ENCODE results near the gene SMAD2. TPM values are rescaled to one million over a fixed set of nuclear protein-coding genes. Genes with fewer than 3 reads are reported as not detected.

The SMAD2 gene
- polyA plus RNA-seq, 2 of the 4 experiments (the other 2 are of a cell fraction), result 131 to 229 TPM

GRCh38 chr18:47870605-47871004, 59.9 kb downstream of the SMAD2 start:
- TF ChIP-seq FOSL2 (IDR thresholded peaks at IDR 0.05) (no peak), FOSL2 (CRISPR knock-in tag; IDR thresholded peaks at IDR 0.05) (0 out of 2 replicates have a peak, but pooled peaks have one; percentile 22), PBX3 (IDR thresholded peaks at IDR 0.05) (no peak), GATA3 (IDR thresholded peaks at IDR 0.05; ENCODE audit: borderline replicate concordance) (no peak)

GRCh38 chr18:47868744-47869143, 61.7 kb downstream of the SMAD2 start:
- POLR2A ChIA-PET, result no interaction called here
- no peak for FAIRE-seq
- 88% methylated on average over 3 of the region's 3 CpGs for WGBS (ENCODE audit: missing lambda C conversion rate)

More at GRCh38 chr18:47870605-47871004, 59.9 kb downstream of the SMAD2 start:
- Histone ChIP-seq H3K4me1 (peaks cover 85% of the 10 kb centered on the region), H3K27ac (peak overlapping the region in 1 of 2 experiments; percentile 40; a peak in 1 of 6 replicates), H3K4me2 (peak overlapping the region; percentile 7; the same call in 2 of the 3 replicates), H3K4me3 (no peak overlapping the region), H3K9me3 (no peaks in the 10 kb centered on the region)
- ATAC-seq, result no peak
- FAIRE-seq, result no peak
- WGBS (ENCODE audit: missing lambda C conversion rate), result 22% methylated on average over 1 of the region's 1 CpG
- ChIA-PET CTCF (interaction anchor here (0.7 kb wide), 2 partner anchors 9 to 21 kb away, joined by 3 read pairs; no protein-coding TSS in a partner anchor), POLR2A (no interaction called here)
- DNase-seq (ENCODE audit: low read depth in 1 of 2, low spot score in 1 of 2), result no peak

GRCh38 chr18:47865183-47865582, 65.3 kb downstream of the SMAD2 start:
- ChIA-PET POLR2A (no interaction called here), CTCF (interaction anchor here (0.6 kb wide), 1 partner anchor 76 kb away, joined by 3 read pairs; no protein-coding TSS in a partner anchor)
- ATAC-seq, result no peak
- DNase-seq (ENCODE audit: low read depth in 1 of 2, low spot score in 1 of 2), result no peak
- no peak for FAIRE-seq
- no peak overlapping the region for H3K4me3 ChIP-seq
- H3K4me2 ChIP-seq, result no peak overlapping the region; the same call in 2 of the 3 replicates
- peaks cover 56% of the 10 kb centered on the region for H3K4me1 ChIP-seq
- TF ChIP-seq CHD2 (IDR thresholded peaks at IDR 0.05; ENCODE audit: low read length, partially characterized antibody), result no peak
- TF ChIP-seq ZFP36 (IDR thresholded peaks at IDR 0.05; ENCODE audit: borderline replicate concordance, partially characterized antibody), result no peak
- whole genome bisulfite sequencing (ENCODE audit: missing lambda C conversion rate), result 74% methylated on average over 3 of the region's 3 CpGs
- no peaks in the 10 kb centered on the region for H3K9me3 ChIP-seq
- no peak overlapping the region for H3K27ac ChIP-seq

More at GRCh38 chr18:47868744-47869143, 61.7 kb downstream of the SMAD2 start:
- H3K9me3 ChIP-seq, result no peaks in the 10 kb centered on the region
- H3K4me1 ChIP-seq, result peaks cover 82% of the 10 kb centered on the region
- CTCF ChIA-PET, result interaction anchor here (1.0 kb wide), 1 partner anchor 162 kb away, joined by 3 read pairs; no protein-coding TSS in a partner anchor
- ATAC-seq (no peak), DNase-seq (ENCODE audit: low read depth in 1 of 2, low spot score in 1 of 2) (no peak)
- no peak overlapping the region for H3K27ac ChIP-seq
- TF ChIP-seq MYC (IDR thresholded peaks at IDR 0.05; ENCODE audit: borderline replicate concordance, low read length) (no peak), HOXB5 (CRISPR knock-in tag; IDR thresholded peaks at IDR 0.05) (no peak)
- H3K4me2 ChIP-seq, result no peak overlapping the region
- H3K4me3 ChIP-seq, result no peak overlapping the region

GRCh38 chr18:47863041-47863440, 67.4 kb downstream of the SMAD2 start:
- ChIA-PET POLR2A (no interaction called here), CTCF (no interaction called here)
- H3K27ac ChIP-seq, result 0 out of 6 replicates have a peak overlapping the region, but pooled peaks of 1 of the 2 experiments have one; percentile 23
- H3K4me2 ChIP-seq, result no peak overlapping the region
- ATAC-seq, result no peak
- peaks cover 13% of the 10 kb centered on the region for H3K9me3 ChIP-seq
- no peak for FAIRE-seq
- peaks cover 41% of the 10 kb centered on the region for H3K4me1 ChIP-seq
- no peak for DNase-seq (ENCODE audit: low read depth in 1 of 2, low spot score in 1 of 2)
- H3K4me3 ChIP-seq, result no peak overlapping the region
- TF ChIP-seq POLR2AphosphoS2 (conservative IDR thresholded peaks at IDR 0.05; ENCODE audit: low read length) (no peak), ESRRA (IDR thresholded peaks at IDR 0.05; ENCODE audit: borderline replicate concordance, low read length) (no peak), ZFP36 (IDR thresholded peaks at IDR 0.05; ENCODE audit: borderline replicate concordance, partially characterized antibody) (no peak), HOXA7 (CRISPR knock-in tag; IDR thresholded peaks at IDR 0.05) (no peak), CHD2 (IDR thresholded peaks at IDR 0.05; ENCODE audit: low read length, partially characterized antibody) (no peak), CBX8 (IDR thresholded peaks at IDR 0.05) (no peak), SMC3 (IDR thresholded peaks at IDR 0.05) (no peak), BCL3 (IDR thresholded peaks at IDR 0.05) (no peak), RNF2 (IDR thresholded peaks at IDR 0.05; ENCODE audit: borderline replicate concordance, low read depth) (no peak), ZC3H11A (IDR thresholded peaks at IDR 0.05) (no peak), CEBPB (IDR thresholded peaks at IDR 0.05) (no peak)
